GM12878 (cell line): ENCODE measurements around the gene TTF2. TPM values are rescaled to one million over a fixed set of nuclear protein-coding genes. Genes with fewer than 3 reads are reported as not detected.

Experiments
- ATAC-seq: fragments of 200-7000 bp; cut with Tn5 transposase; 3 replicates; pipeline ENCODE4 v1.9.1; 2020; ENCODE audit warnings: mild to moderate bottlenecking, moderate library complexity
- BruUV-seq: library from RNA; stranded (reverse); fragments of 400-500 nt; replicated peaks from 2 replicates; lab custom pipeline; 2021; lab: Mats Ljungman, UMichigan
- CTCF ChIA-PET: fragments of 300-600 bp; sonication (Branson Sonifier 250); formaldehyde crosslinking; extraction: SDS; loops from one replicate; lab custom pipeline; 2021; ENCODE audit warnings: inconsistent platforms; lab: Yijun Ruan, JAX
- POLR2A ChIA-PET: fragments of 350-600 bp; formaldehyde crosslinking; extraction: SDS; loops from one replicate; lab custom pipeline; 2021; ENCODE audit warnings: inconsistent platforms; lab: Charles Lee
- RAD21 ChIA-PET: fragments of 300-600 bp; sonication (Branson Sonifier 250); formaldehyde crosslinking; loops from one replicate; lab custom pipeline; 2023; ENCODE audit warnings: antibody characterized with exemption; ENCODE audit not compliant: unreplicated experiment; lab: Charles Lee
- SMC1A ChIA-PET: fragments of 300-600 bp; sonication (Branson Sonifier 250); formaldehyde crosslinking; loops from one replicate; lab custom pipeline; 2023; ENCODE audit not compliant: unreplicated experiment, uncharacterized antibody; lab: Charles Lee
- DNase-seq: peaks from one replicate; pipeline ENCODE4 v3.0.0-alpha.2; 2011; ENCODE audit warnings: low read depth, low spot score
- FAIRE-seq: peaks from 3 replicates; lab custom pipeline; 2011; peaks lifted over from hg19 to GRCh38; lab: Jason Lieb, UNC
- H2AFZ ChIP-seq: 2 replicates; pipeline ENCODE4 v1.6.0; 2011; ENCODE audit warnings: low read depth, low read length, control low read depth; ENCODE audit not compliant: control insufficient read depth
- H3K27ac ChIP-seq: 2 replicates; pipeline ENCODE4 v1.5.1; 2011; ENCODE audit warnings: control low read depth; ENCODE audit not compliant: control insufficient read depth, insufficient read depth
- H3K27me3 ChIP-seq, 2 experiments: replicated peaks in 1 of 2; 2 replicates each; pipeline versions ENCODE4 v1.6.0 to v1.6.1; 2011; ENCODE audit warnings: low read length in 1 of 2; ENCODE audit not compliant: control insufficient read depth in 2 of 2, insufficient read depth in 2 of 2
- H3K36me3 ChIP-seq, 2 experiments: 2 replicates each; pipeline ENCODE4 v1.5.1; 2011; ENCODE audit warnings: low read length in 1 of 2; ENCODE audit not compliant: control insufficient read depth in 2 of 2, insufficient read depth in 2 of 2
- H3K4me1 ChIP-seq: 2 replicates; pipeline ENCODE4 v1.6.1; 2011; ENCODE audit warnings: mild to moderate bottlenecking, low read length, moderate library complexity, mixed read lengths; ENCODE audit not compliant: control insufficient read depth, insufficient read depth
- H3K4me2 ChIP-seq: 2 replicates; pipeline ENCODE4 v1.6.0; 2011; ENCODE audit warnings: control low read depth; ENCODE audit not compliant: control insufficient read depth, insufficient read depth
- H3K4me3 ChIP-seq: fragments of 200-600 bp; sonication (generic); 2 replicates; pipeline ENCODE4 v1.5.1; 2016
- H3K79me2 ChIP-seq: 2 replicates; pipeline ENCODE4 v1.6.0; 2011; ENCODE audit warnings: low read length; ENCODE audit not compliant: control insufficient read depth, insufficient read depth
- H3K9ac ChIP-seq: 2 replicates; pipeline ENCODE4 v1.8.0; 2011; ENCODE audit warnings: low read length, control low read depth, mixed read lengths; ENCODE audit not compliant: control insufficient read depth, insufficient read depth
- H3K9me3 ChIP-seq: replicated peaks from 3 replicates; pipeline ENCODE4 v1.5.1; 2011; ENCODE audit warnings: mild to moderate bottlenecking, low read length; ENCODE audit not compliant: control insufficient read depth, insufficient read depth
- H4K20me1 ChIP-seq: 2 replicates; pipeline ENCODE4 v1.6.0; 2011; ENCODE audit not compliant: control insufficient read depth, insufficient read depth
- ATF2 ChIP-seq: IDR thresholded peaks from 2 replicates; pipeline ENCODE4 v1.6.1; 2012; ENCODE audit warnings: low read length, inconsistent platforms
- CBX3 ChIP-seq: fragments of 200-600 bp; sonication (generic); IDR thresholded peaks from 2 replicates; pipeline ENCODE4 v1.6.1; 2016; ENCODE audit warnings: low read depth, borderline replicate concordance
- FOXK2 ChIP-seq: fragments of 450-650 bp; IDR thresholded peaks from 2 replicates; pipeline ENCODE4 v1.6.1; 2017; ENCODE audit warnings: mild to moderate bottlenecking, moderate library complexity
- HCFC1 ChIP-seq: fragments of 150-350 bp; IDR thresholded peaks from 2 replicates; pipeline ENCODE4 v1.6.1; 2014; ENCODE audit warnings: low read length
- MYC ChIP-seq: IDR thresholded peaks from 2 replicates; pipeline ENCODE4 v1.6.1; 2011; ENCODE audit warnings: mild to moderate bottlenecking, low read length, moderate library complexity, inconsistent platforms; ENCODE audit not compliant: insufficient read depth, insufficient replicate concordance, insufficient read length, severe bottlenecking
- NFIC ChIP-seq: IDR thresholded peaks from 2 replicates; pipeline ENCODE4 v1.6.1; 2012; ENCODE audit warnings: low read depth, mild to moderate bottlenecking, inconsistent platforms, low read length, moderate library complexity
- SIX5 ChIP-seq: IDR thresholded peaks from 2 replicates; pipeline ENCODE4 v1.6.1; 2011; ENCODE audit warnings: mild to moderate bottlenecking, low read depth, low read length, moderate library complexity; ENCODE audit not compliant: severe bottlenecking
- SMAD5 ChIP-seq: IDR thresholded peaks from 2 replicates; pipeline ENCODE4 v1.6.1; 2016; ENCODE audit warnings: antibody characterized with exemption, low read depth
- YY1 ChIP-seq: IDR thresholded peaks from 2 replicates; pipeline ENCODE4 v1.6.1; 2011; ENCODE audit warnings: low read depth, mild to moderate bottlenecking, low read length
- ZBTB40 ChIP-seq: fragments of 450-650 bp; IDR thresholded peaks from 2 replicates; pipeline ENCODE4 v1.6.1; 2016; ENCODE audit warnings: mild to moderate bottlenecking, moderate library complexity, borderline replicate concordance
- ZNF687 ChIP-seq: fragments of 450-650 bp; IDR thresholded peaks from 2 replicates; pipeline ENCODE4 v1.6.1; 2017; ENCODE audit warnings: mild to moderate bottlenecking, moderate library complexity
- WGBS: methylation state at CpG from one replicate; pipeline ENCODE4 v1.1.6; 2016; ENCODE audit warnings: low lambda C conversion rate; ENCODE audit not compliant: insufficient replicate concordance, insufficient coverage; ENCODE audit errors: missing lambda C conversion rate; 5-methylcytosine and 5-hydroxymethylcytosine counted together
- in situ Hi-C: fragments of 300-500 bp; cut with MboI; formaldehyde crosslinking; loops from 9 replicates; pipeline ENCODE4 v1.14.3; 2018; ENCODE audit warnings: mixed read lengths
- intact Hi-C: fragments of 100-400 bp; cut with micrococcal nuclease; formaldehyde crosslinking; loops from one replicate; pipeline ENCODE4 v1.14.2; 2022; ENCODE audit not compliant: unreplicated experiment
- polyA plus RNA-seq, 11 experiments: library from polyadenylated mRNA; depleted of rRNA in 4 of 11; unstranded in 6 of 11; stranded (reverse) in 5 of 11; fragments of >200 nt; fragmentation: Nextera tagmentation in 4 of 11; fragmentation: Illumina TruSeq in 1 of 11; extraction: Ambion mirVana in 4 of 11; extraction: Trizol in 1 of 11; gene quantifications; 1 replicate in 1 of 11; 2 replicates in 10 of 11; pipeline versions ENCODE4 v1.2.1 to v1.2.3, GENCODE V29; 2011 to 2016; ENCODE audit warnings: inconsistent platforms in 2 of 11, missing spikeins in 2 of 11, low read depth in 1 of 11
- total RNA-seq, 4 experiments: library from RNA; depleted of rRNA in 3 of 4; stranded (reverse); fragments of >200 nt in 3 of 4; fragmentation: Illumina TruSeq in 1 of 4; extraction: Trizol in 1 of 4; gene quantifications; 2 replicates each; pipeline versions ENCODE4 v1.2.1 to v1.2.3, GENCODE V29; 2013 to 2021

TTF2 gene
- total and polyA plus RNA-seq, 10 of the 15 experiments (the other 5 are each of a cell fraction or from before 2014, with no cell fraction given), result 17.7 to 134 (median 78.2) TPM

- FAIRE-seq (peak; percentile 97), DNase-seq (peak; percentile 68), ATAC-seq (peak; percentile 95)
- no peak within 1 kb of the TSS for H3K27ac ChIP-seq
- ChIA-PET POLR2A (interaction anchor here (0.5 kb wide), 1 partner anchor 322 kb away, joined by 4 read pairs; no protein-coding TSS in a partner anchor), CTCF (interaction anchor here (0.6 to 1.7 kb wide), 9 partner anchors 8 to 413 kb away, joined by 3 to 11 read pairs (median 3); no protein-coding TSS in a partner anchor), RAD21 (no interaction called here), SMC1A (interaction anchor here (1.2 kb wide), 1 partner anchor 50 kb away, joined by 3 read pairs; no protein-coding TSS in a partner anchor)
- H3K4me3 ChIP-seq, result peak within 1 kb of the TSS; percentile 81
- H3K9me3 ChIP-seq, result no peaks in the 10 kb centered on the region
- H3K27me3 ChIP-seq, result peaks cover 0 to 3% of the 10 kb centered on the region in 2 experiments; a peak in 2 of 4 replicates
- no peaks in the 10 kb centered on the region for H4K20me1 ChIP-seq
- in situ Hi-C loops (no loop called here), intact Hi-C loops (no loop called here)
- peak within 1 kb of the TSS; percentile 88 for H3K4me2 ChIP-seq
- no TSS peak for BruUV-seq
- H3K79me2 ChIP-seq, result no peaks in the 10 kb centered on the region
- peak within 1 kb of the TSS; percentile 58; the same call in 1 of the 2 replicates for H3K9ac ChIP-seq
- under 1% methylated on average over 57 of the region's 71 CpGs for WGBS
- peak within 1 kb of the TSS; percentile 78 for H2AFZ ChIP-seq
- no peaks in the 10 kb centered on the region for H3K36me3 ChIP-seq
- H3K4me1 ChIP-seq, result no peaks in the 10 kb centered on the region
- TF ChIP-seq ZBTB40 (no peak), NFIC (no peak), SIX5 (no peak), YY1 (0 out of 2 replicates have a peak, but pooled peaks have one; percentile 43), HCFC1 (no peak), ZNF687 (no peak), MYC (no peak), SMAD5 (no peak), FOXK2 (no peak), CBX3 (no peak), ATF2 (no peak)
These were observed 61.6 kb downstream of the TTF2 start, which contains the start of gene TRIM45 for GRCh38 chr1:117121589-117122329. Gene TRIM45 (minus strand): TSS chr1:117121749. CDS start chr1:117121201, 548 bp downstream.
